ENCODE data around the gene SNAP47. TPM values are rescaled to one million over a fixed set of nuclear protein-coding genes. Genes with fewer than 3 reads are reported as not detected.

SNAP47 gene
- total RNA-seq, 4 donors from 2014 or later = 11.3 to 28.5 (median 20.2) TPM

GRCh38 chr1:227739636-227740035 lies 4.4 kb downstream of the SNAP47 start:
- H3K27me3 ChIP-seq = no peaks in the 10 kb centered on the region
- TF ChIP-seq POLR2A (IDR thresholded peaks at IDR 0.05) (no peak), CTCF (IDR thresholded peaks at IDR 0.05) (no peak)
- no peak for DNase-seq
- WGBS, 2 donors = 100% methylated on average over 1 to 2 of the region's 7 CpGs
- peaks cover 0 to 12% (median 0%) of the 10 kb centered on the region in 3 donors for H3K36me3 ChIP-seq
- H3K4me1 ChIP-seq = peaks cover 9 to 26% (median 9%) of the 10 kb centered on the region in 3 donors
- H3K4me3 ChIP-seq = no peak overlapping the region
- no peak overlapping the region for H3K27ac ChIP-seq
- H3K9me3 ChIP-seq = no peaks in the 10 kb centered on the region
- intact Hi-C loops (cut with DNase I) = loop anchor here (5.0 to 10.0 kb wide), 2 partner anchors 255 to 333 kb away; no protein-coding TSS in a partner anchor

- TF ChIP-seq CTCF (IDR thresholded peaks at IDR 0.05) (no peak), POLR2A (IDR thresholded peaks at IDR 0.05) (no peak)
- no peak for DNase-seq
- intact Hi-C loops (cut with DNase I) = loop anchor here (5.0 to 10.0 kb wide), 2 partner anchors 256 to 332 kb away; no protein-coding TSS in a partner anchor
- Histone ChIP-seq H3K4me1 (peaks cover 9 to 33% (median 15%) of the 10 kb centered on the region in 3 donors), H3K27me3 (no peaks in the 10 kb centered on the region), H3K4me3 (no peak overlapping the region), H3K27ac (no peak overlapping the region), H3K9me3 (no peaks in the 10 kb centered on the region), H3K36me3 (peaks cover 0 to 12% (median 0%) of the 10 kb centered on the region in 3 donors)
- 52 to 56% methylated on average over 3 of the region's 3 CpGs for WGBS, 2 donors
Measured at GRCh38 chr1:227740401-227740960, 5.2 kb downstream of the SNAP47 start.

- intact Hi-C loops (cut with DNase I) = loop anchor here (5.0 to 10.0 kb wide), 2 partner anchors 257 to 331 kb away; no protein-coding TSS in a partner anchor
- DNase-seq = no peak
- H3K27ac ChIP-seq = no peak overlapping the region
- TF ChIP-seq CTCF (IDR thresholded peaks at IDR 0.05) (no peak), POLR2A (IDR thresholded peaks at IDR 0.05) (no peak)
- H3K4me3 ChIP-seq = no peak overlapping the region
- 86 to 89% methylated on average over 5 to 16 of the region's 17 CpGs for WGBS, 2 donors
- peaks cover 0 to 12% (median 0%) of the 10 kb centered on the region in 3 donors for H3K36me3 ChIP-seq
- H3K4me1 ChIP-seq = peaks cover 3 to 25% (median 8%) of the 10 kb centered on the region in 3 donors
- H3K27me3 ChIP-seq = no peaks in the 10 kb centered on the region
- no peaks in the 10 kb centered on the region for H3K9me3 ChIP-seq
Measured at GRCh38 chr1:227741166-227741870, 6.1 kb downstream of the SNAP47 start.

- TF ChIP-seq POLR2A (IDR thresholded peaks at IDR 0.05) (no peak), CTCF (IDR thresholded peaks at IDR 0.05) (no peak)
- H3K36me3 ChIP-seq = peaks cover 0 to 21% (median 0%) of the 10 kb centered on the region in 3 donors
- intact Hi-C loops (cut with DNase I) = loop anchor here (5.0 to 10.0 kb wide), 2 partner anchors 258 to 329 kb away; no protein-coding TSS in a partner anchor
- no peak overlapping the region for H3K4me3 ChIP-seq
- no peak overlapping the region for H3K27ac ChIP-seq
- peaks cover 0 to 19% (median 8%) of the 10 kb centered on the region in 3 donors for H3K4me1 ChIP-seq
- H3K9me3 ChIP-seq = no peaks in the 10 kb centered on the region
- no peaks in the 10 kb centered on the region for H3K27me3 ChIP-seq
- no peak for DNase-seq
- 88 to 96% methylated on average over 5 to 12 of the region's 18 CpGs for WGBS, 2 donors
Measured at GRCh38 chr1:227742738-227743715, 7.8 kb downstream of the SNAP47 start.

Data from esophagus squamous epithelium (tissue), 5 donors.